Upper lobe of right lung (tissue), 1 donor: Measurements from ENCODE around the gene SMPD2. TPM values are rescaled to one million over a fixed set of nuclear protein-coding genes. Genes with fewer than 3 reads are reported as not detected.
A peak's percentile ranks its signal among the peaks of the same experiment; 100 is the strongest.

ENCODE experiments used
- ATAC-seq: fragments of 200-7000 bp; cut with Tn5 transposase; one replicate; pipeline ENCODE4 v1.9.1; 2020; ENCODE audit warnings: mild to moderate bottlenecking, moderate library complexity
- DNase-seq: peaks from one replicate; pipeline ENCODE4 v3.0.0-alpha.2; 2020
- H3K27ac ChIP-seq: fragments of 200-600 bp; one replicate; pipeline ENCODE4 v1.8.0; 2022
- H3K27me3 ChIP-seq: fragments of 200-600 bp; one replicate; pipeline ENCODE4 v1.8.0; 2022; ENCODE audit warnings: mild to moderate bottlenecking
- H3K36me3 ChIP-seq: fragments of 200-600 bp; one replicate; pipeline ENCODE4 v1.8.0; 2022
- H3K4me1 ChIP-seq: fragments of 200-600 bp; one replicate; pipeline ENCODE4 v1.8.0; 2022
- H3K4me3 ChIP-seq: fragments of 200-600 bp; one replicate; pipeline ENCODE4 v1.8.0; 2022; ENCODE audit warnings: mild to moderate bottlenecking
- H3K9me3 ChIP-seq: fragments of 200-600 bp; one replicate; pipeline ENCODE4 v1.8.0; 2022
- CTCF ChIP-seq: fragments of 200-600 bp; IDR thresholded peaks from one replicate; pipeline ENCODE4 v1.8.0; 2022; ENCODE audit warnings: antibody characterized with exemption
- intact Hi-C: fragments of 100-400 bp; cut with DNase I; formaldehyde crosslinking; loops from one replicate; pipeline ENCODE4 v1.11.0; 2022
- total RNA-seq: library from RNA; stranded (reverse); fragmentation: NEBNext Ultra II Directional; extraction: Animal tissue kit (Norgen Biotek cat#: 25700); gene quantifications from one replicate; pipeline ENCODE4 v1.2.1, GENCODE V29; 2021
- donor health status: DM: no; HTN: yes; CAD: no; lungs with severe emphysema.

Gene SMPD2
- total RNA-seq, 1 donor from 2014 or later = 15.4 TPM

DNA sequence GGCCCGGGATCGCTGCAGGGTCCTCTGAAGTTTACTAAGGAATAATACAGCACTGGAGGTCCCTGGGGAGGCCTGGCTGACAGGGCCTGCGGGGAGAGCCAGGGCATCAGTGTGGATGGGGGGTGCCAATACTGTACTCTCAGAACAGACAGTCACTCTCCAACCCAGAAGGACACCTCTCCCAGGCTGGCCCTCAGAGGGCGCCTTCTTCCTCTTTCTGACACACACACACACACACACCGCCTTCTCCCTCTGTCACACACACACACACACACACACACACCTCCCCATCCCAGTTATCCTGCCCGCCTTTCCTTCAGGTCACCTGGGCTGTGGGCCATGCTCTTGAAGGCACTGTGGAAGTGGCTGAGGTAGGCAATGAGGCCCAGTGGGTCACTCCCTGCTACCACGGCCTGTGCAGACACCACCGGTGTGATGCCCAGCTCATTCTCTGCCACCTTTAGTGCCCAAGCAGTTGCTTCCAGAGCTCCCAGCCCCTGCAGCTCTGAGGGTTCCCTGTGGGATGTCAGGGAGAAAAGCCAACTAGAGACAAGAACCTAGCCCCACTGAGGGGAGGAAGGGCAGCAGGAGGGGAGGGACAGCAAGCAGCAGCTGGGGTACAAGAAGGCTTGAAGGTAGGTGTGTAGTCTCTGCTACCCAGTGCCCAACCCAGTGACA, 7.5 kb downstream of the SMPD2 start:
- Histone ChIP-seq H3K27ac (no peak overlapping the region), H3K4me3 (no peak overlapping the region), H3K27me3 (no peaks in the 10 kb centered on the region), H3K36me3 (peaks cover 48% of the 10 kb centered on the region), H3K4me1 (peaks cover under 1% of the 10 kb centered on the region), H3K9me3 (no peaks in the 10 kb centered on the region)
- no peak for DNase-seq
- ATAC-seq = peak; percentile 11
- TF ChIP-seq CTCF = no peak
- intact Hi-C loops = no loop called here

DNA sequence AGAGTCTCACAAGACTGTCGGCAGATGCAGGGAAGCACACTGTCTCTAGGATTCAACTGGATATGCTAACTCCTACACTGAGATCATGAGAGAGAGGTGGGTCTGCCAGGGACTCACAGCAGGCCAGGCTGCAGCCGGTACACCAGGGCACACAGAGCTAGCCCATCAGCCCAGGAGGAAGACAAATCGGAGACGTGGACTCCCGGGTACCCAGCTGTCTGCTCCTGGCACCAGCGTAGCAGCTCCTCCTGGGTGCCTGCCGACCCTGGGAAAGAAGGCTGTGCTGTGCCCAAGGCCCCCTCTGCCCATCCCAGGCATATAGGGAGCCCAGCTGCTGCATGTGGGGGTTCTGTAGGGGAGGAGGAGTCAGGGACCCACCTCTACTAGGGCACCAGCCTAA, 8.1 kb downstream of the SMPD2 start:
- H3K4me3 ChIP-seq = no peak overlapping the region
- TF ChIP-seq CTCF = no peak
- no peaks in the 10 kb centered on the region for H3K9me3 ChIP-seq
- H3K27ac ChIP-seq = no peak overlapping the region
- DNase-seq (no peak), ATAC-seq (no peak)
- H3K27me3 ChIP-seq = no peaks in the 10 kb centered on the region
- peaks cover 7% of the 10 kb centered on the region for H3K4me1 ChIP-seq
- intact Hi-C loops = no loop called here
- peaks cover 52% of the 10 kb centered on the region for H3K36me3 ChIP-seq

DNA sequence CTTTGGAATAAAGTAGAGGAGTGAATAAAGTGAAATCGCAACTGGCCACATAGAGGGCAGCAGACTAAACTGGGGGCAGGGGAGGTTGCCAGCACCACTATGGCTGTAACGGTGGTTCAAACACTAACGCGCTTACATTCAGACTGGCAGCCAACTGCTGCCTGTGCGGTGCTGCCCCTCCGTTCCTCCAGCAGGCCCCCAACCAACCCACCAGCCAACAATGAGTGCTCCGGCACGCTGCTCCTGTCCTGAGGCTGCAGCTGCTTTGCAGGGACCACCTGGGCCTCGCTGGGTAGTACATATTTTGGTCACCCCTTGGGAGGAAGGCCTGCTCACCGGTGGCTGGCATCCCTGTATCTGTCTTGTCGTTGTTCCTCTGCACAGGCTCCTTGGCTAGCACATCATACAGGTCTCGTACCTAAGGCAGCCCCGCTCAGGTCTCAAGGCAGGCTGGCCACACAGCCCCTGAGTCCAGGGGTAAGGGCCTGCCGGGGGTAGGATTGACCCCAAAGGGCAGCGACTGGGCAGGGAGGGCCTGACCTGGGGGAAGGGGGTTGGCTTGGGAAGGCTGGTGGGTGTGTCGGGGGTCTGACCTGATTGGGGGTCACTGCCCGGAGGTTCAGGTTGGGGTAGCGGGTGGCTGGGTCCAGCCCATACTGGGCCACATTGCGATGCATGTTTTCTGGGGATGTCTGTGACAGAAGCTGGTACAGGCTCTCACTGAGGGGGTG, 8.7 kb downstream of the SMPD2 start:
- Histone ChIP-seq H3K4me3 (no peak overlapping the region), H3K27ac (no peak overlapping the region), H3K36me3 (peaks cover 46% of the 10 kb centered on the region), H3K4me1 (peaks cover 13% of the 10 kb centered on the region), H3K27me3 (no peaks in the 10 kb centered on the region), H3K9me3 (no peaks in the 10 kb centered on the region)
- no peak for TF ChIP-seq CTCF
- ATAC-seq (no peak), DNase-seq (no peak)
- intact Hi-C loops = no loop called here

- Histone ChIP-seq H3K36me3 (peaks cover 38% of the 10 kb centered on the region), H3K27ac (no peak overlapping the region), H3K27me3 (no peaks in the 10 kb centered on the region), H3K4me1 (peaks cover 19% of the 10 kb centered on the region), H3K4me3 (no peak overlapping the region), H3K9me3 (no peaks in the 10 kb centered on the region)
- intact Hi-C loops = no loop called here
- TF ChIP-seq CTCF = no peak
- ATAC-seq (no peak), DNase-seq (no peak)
These were observed 9.5 kb downstream of the SMPD2 start for GRCh38 chr6:109449795-109450673.

DNA sequence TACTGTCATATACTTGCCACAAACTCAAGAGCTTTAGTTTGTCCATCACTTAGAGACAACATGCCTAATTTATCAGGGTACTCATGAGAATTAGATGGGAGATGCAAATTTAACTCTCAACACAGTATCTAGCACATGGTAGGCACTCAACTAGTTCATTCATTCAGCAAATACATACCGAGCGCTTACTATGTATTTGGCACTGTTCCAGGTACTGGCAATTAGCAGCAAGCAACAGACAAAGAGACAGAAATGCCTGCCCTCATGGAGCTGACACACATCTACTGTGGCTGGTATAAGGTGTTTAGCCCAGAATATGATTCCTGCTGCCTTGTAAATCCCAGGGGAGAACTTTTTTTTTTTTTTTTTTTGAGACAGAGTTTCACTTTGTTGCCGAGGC, 10.3 kb downstream of the SMPD2 start:
- no peak for TF ChIP-seq CTCF
- Histone ChIP-seq H3K27me3 (no peaks in the 10 kb centered on the region), H3K4me3 (no peak overlapping the region), H3K27ac (no peak overlapping the region), H3K4me1 (peaks cover 19% of the 10 kb centered on the region), H3K36me3 (peaks cover 30% of the 10 kb centered on the region), H3K9me3 (no peaks in the 10 kb centered on the region)
- ATAC-seq (no peak), DNase-seq (no peak)
- intact Hi-C loops = no loop called here
